Left lung (tissue), 10 donors: Measurements from ENCODE around the gene RIMS4. TPM values are rescaled to one million over a fixed set of nuclear protein-coding genes. Genes with fewer than 3 reads are reported as not detected.

Experiments used
- ATAC-seq: fragments of 200-7000 bp; cut with Tn5 transposase; one replicate; pipeline ENCODE4 v1.9.1; 2020; ENCODE audit warnings: moderate library complexity
- DNase-seq, 4 donors: peaks; one replicate each; pipeline ENCODE4 v3.0.0-alpha.2; 2013 to 2020
- H3K27ac ChIP-seq, 2 donors: fragments of 200-600 bp; sonication (generic) in 1 of 2; one replicate each; pipeline versions ENCODE4 v1.5.0 to v1.8.0; 2020 to 2021
- H3K27me3 ChIP-seq, 2 donors: fragments of 200-600 bp; sonication (generic) in 1 of 2; one replicate each; pipeline versions ENCODE4 v1.5.0 to v1.8.0; 2020 to 2021
- H3K36me3 ChIP-seq, 2 donors: fragments of 200-600 bp; sonication (generic) in 1 of 2; one replicate each; pipeline versions ENCODE4 v1.5.0 to v1.8.0; 2020 to 2021
- H3K4me1 ChIP-seq, 2 donors: fragments of 200-600 bp; one replicate each; pipeline ENCODE4 v1.8.0; 2021
- H3K4me3 ChIP-seq, 2 donors: fragments of 200-600 bp; sonication (generic) in 1 of 2; one replicate each; pipeline versions ENCODE4 v1.5.0 to v1.8.0; 2020 to 2021; ENCODE audit warnings: mild to moderate bottlenecking in 1 of 2
- H3K9me3 ChIP-seq, 2 donors: fragments of 200-600 bp; sonication (generic) in 1 of 2; one replicate each; pipeline versions ENCODE4 v1.5.0 to v1.8.0; 2020 to 2021
- intact Hi-C, 2 donors: fragments of 100-400 bp; cut with DNase I; formaldehyde crosslinking; loops; one replicate each; pipeline versions ENCODE4 v1.11.2 to v1.14.2; 2022
- polyA plus RNA-seq, 6 donors: library from polyadenylated mRNA; unstranded; fragments of 120-200 nt; gene quantifications; one replicate each; pipeline ENCODE4 v1.2.1, GENCODE V29; 2013; ENCODE audit not compliant: insufficient read length in 6 of 6
- total RNA-seq, 2 donors: library from RNA; stranded (reverse); fragmentation: NEBNext Ultra II Directional; extraction: Animal tissue kit (Norgen Biotek cat#: 25700); gene quantifications; one replicate each; pipeline ENCODE4 v1.2.1, GENCODE V29; 2021
- TF ChIP-seq, protein P1 (sequence below), 2 donors: fragments of 200-600 bp; sonication (generic) in 1 of 2; IDR thresholded peaks; one replicate each; pipeline versions ENCODE4 v1.5.0 to v1.8.0; 2021; ENCODE audit warnings: antibody characterized with exemption in 2 of 2
- donor health status: DM: no; HTN: yes; CAD: no.
- donor health status: DM: no; HTN: no; CAD: no.

Gene RIMS4
- total and polyA plus RNA-seq, 8 donors = 0.47 to 6.3 (median 4.1) TPM

DNA sequence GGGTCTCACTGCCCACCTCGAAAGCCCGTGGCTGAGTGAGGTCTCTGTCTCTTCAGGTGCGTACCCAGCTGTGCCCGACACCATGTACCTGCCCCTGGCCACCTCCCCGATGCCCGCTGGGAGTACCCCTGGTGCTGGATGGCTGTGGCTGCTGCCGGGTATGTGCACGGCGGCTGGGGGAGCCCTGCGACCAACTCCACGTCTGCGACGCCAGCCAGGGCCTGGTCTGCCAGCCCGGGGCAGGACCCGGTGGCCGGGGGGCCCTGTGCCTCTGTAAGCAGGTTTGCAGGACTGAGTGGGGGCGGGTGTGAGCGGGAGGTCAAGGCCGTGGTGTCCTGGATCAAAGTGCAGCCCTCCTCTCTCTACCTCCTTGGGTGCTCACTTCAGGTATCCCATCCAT is 90.5 kb downstream of the RIMS4 start:
- peaks cover 0 to 1% of the 10 kb centered on the region in 2 donors for H3K27me3 ChIP-seq
- H3K4me1 ChIP-seq = peaks cover 6 to 11% of the 10 kb centered on the region in 2 donors
- peak in 1 of 4 donors; percentile 75 for DNase-seq
- no peaks in the 10 kb centered on the region for H3K36me3 ChIP-seq
- intact Hi-C loops = no loop called here
- no peak for ATAC-seq
- no peaks in the 10 kb centered on the region for H3K9me3 ChIP-seq
- H3K4me3 ChIP-seq = no peak overlapping the region
- TF ChIP-seq, protein P1, sequence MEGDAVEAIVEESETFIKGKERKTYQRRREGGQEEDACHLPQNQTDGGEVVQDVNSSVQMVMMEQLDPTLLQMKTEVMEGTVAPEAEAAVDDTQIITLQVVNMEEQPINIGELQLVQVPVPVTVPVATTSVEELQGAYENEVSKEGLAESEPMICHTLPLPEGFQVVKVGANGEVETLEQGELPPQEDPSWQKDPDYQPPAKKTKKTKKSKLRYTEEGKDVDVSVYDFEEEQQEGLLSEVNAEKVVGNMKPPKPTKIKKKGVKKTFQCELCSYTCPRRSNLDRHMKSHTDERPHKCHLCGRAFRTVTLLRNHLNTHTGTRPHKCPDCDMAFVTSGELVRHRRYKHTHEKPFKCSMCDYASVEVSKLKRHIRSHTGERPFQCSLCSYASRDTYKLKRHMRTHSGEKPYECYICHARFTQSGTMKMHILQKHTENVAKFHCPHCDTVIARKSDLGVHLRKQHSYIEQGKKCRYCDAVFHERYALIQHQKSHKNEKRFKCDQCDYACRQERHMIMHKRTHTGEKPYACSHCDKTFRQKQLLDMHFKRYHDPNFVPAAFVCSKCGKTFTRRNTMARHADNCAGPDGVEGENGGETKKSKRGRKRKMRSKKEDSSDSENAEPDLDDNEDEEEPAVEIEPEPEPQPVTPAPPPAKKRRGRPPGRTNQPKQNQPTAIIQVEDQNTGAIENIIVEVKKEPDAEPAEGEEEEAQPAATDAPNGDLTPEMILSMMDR (IDR thresholded peaks at IDR 0.05) = no peak
- H3K27ac ChIP-seq = no peak overlapping the region

GRCh38 chr20:44717986-44718385 is 92.4 kb downstream of the RIMS4 start:
- intact Hi-C loops = no loop called here
- H3K27me3 ChIP-seq = no peaks in the 10 kb centered on the region
- no peaks in the 10 kb centered on the region for H3K36me3 ChIP-seq
- TF ChIP-seq, protein P1 (IDR thresholded peaks at IDR 0.05) = no peak
- H3K9me3 ChIP-seq = no peaks in the 10 kb centered on the region
- ATAC-seq (no peak), DNase-seq (no peak)
- H3K4me1 ChIP-seq = peaks cover 14 to 19% of the 10 kb centered on the region in 2 donors
- H3K27ac ChIP-seq = no peak overlapping the region
- H3K4me3 ChIP-seq = no peak overlapping the region

DNA sequence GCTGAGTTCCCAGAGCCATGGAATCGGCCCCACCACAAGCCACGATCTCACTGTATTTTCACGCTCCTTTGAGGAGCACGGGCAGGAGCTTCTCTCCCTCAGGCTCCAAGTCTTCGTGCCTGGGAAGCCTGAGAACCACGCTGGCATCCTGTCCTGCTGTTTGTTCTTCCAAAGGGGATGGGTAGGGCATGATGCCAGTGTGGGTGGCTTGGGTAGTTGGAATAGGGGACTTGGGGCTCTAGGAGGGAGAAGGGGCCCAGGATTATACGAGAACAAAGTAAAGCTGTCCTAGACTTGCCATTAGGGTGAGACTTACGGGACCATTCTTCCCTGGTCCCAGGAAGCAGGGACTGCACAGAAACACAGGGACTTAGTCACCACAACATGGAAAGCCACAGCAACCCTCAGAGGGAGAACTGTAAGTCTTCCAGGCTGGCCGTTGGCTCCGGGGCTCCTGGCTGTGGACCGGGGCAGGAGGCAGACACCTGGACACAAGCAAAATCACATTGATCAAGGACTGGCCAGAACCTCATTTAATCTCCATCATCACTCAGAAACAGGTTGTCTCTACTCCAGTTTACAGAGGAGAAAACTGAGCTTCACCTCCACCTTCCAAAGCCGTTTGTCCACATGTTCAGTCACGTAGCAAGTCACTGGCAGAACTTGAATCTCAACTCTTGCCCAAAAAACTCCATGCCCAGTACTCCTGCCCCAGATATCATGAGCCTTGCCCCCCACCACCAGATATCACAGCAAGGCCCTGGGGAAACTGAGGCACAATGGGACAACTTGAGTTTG is 93.8 kb downstream of the RIMS4 start:
- Histone ChIP-seq H3K4me1 (peaks cover 14 to 19% of the 10 kb centered on the region in 2 donors), H3K4me3 (no peak overlapping the region), H3K36me3 (no peaks in the 10 kb centered on the region), H3K27me3 (no peaks in the 10 kb centered on the region), H3K9me3 (no peaks in the 10 kb centered on the region), H3K27ac (no peak overlapping the region)
- TF ChIP-seq, protein P1 (IDR thresholded peaks at IDR 0.05) = no peak
- DNase-seq = no peak
- ATAC-seq = no peak
- intact Hi-C loops = no loop called here

DNA sequence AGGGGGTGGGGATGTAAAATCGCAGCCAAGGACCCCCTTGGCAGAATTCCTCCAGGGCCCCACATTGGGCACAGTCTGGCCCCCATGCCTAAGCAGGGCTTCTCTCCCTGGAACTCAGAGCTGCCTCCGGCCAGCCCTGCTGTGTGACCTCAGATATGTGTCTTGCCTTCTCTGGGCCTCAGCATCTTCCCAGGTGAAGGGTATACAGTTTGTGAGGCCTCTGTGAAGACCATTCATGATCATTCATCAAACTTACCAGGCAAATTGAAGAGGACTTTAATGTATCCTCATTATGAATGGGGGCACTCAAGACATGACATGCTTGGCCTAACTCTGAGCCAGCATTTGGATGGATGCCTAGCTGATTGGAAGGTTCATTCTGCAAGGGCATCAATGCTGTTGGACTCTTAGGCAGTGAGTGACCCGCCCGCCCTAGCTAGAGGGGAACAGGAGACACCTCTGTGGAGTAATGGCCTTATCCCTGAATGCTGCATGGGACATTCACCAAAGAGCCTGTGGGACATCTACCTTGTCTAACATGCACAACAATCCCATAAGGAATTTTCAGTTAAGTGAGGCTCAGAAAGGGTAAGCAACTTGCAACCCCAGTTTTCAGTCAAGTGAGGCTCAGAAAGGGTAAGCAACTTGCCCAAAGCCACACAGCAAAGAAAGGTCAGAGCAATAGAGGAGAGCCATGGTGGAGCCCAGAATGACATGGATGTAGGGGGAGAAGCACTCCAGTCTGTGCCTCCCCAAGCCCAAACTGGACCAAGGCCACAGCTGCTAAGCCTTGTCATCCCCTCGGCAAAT is 94.6 kb downstream of the RIMS4 start:
- intact Hi-C loops = no loop called here
- no peak overlapping the region for H3K27ac ChIP-seq

More for the DNA sequence above, 94.6 kb downstream of the RIMS4 start:
- ATAC-seq (no peak), DNase-seq (no peak)
- Histone ChIP-seq H3K27me3 (no peaks in the 10 kb centered on the region), H3K36me3 (no peaks in the 10 kb centered on the region), H3K4me1 (peaks cover 12 to 19% of the 10 kb centered on the region in 2 donors), H3K4me3 (no peak overlapping the region), H3K9me3 (no peaks in the 10 kb centered on the region)
- TF ChIP-seq, protein P1 (IDR thresholded peaks at IDR 0.05) = no peak
